DOHH2 (cell line): Measurements from ENCODE around the gene TYMS.

ENCODE experiments used
- CTCF ChIP-seq: fragments of 200-600 bp; sonication (generic); IDR thresholded peaks from one replicate; pipeline ENCODE4 v1.5.1; 2014; ENCODE audit warnings: antibody characterized with exemption, mild to moderate bottlenecking, low read depth, low read length; ENCODE audit not compliant: poor library complexity, severe bottlenecking
- EZH2phosphoT487 ChIP-seq: fragments of 200-600 bp; sonication (generic); IDR thresholded peaks from 2 replicates; pipeline ENCODE4 v1.6.1; 2017; ENCODE audit warnings: borderline replicate concordance, mild to moderate bottlenecking, antibody characterized with exemption, low read length, moderate library complexity, mixed read lengths

- TF ChIP-seq EZH2phosphoT487 (no peak), CTCF (no peak)
These were observed 40.3 kb downstream of the TYMS start for GRCh38 chr18:697800-698199.
